HG03159 (cell line): ENCODE measurements around the gene ZNF410.
"Not testable (repeated sequence)": the region's sequence is repeated elsewhere in the genome, so short reads cannot be mapped to it uniquely, and the experiment has no call there.

Experiments used
- ATAC-seq: cut with Tn5 transposase; IDR thresholded peaks from one replicate; pipeline ENCODE4 v1.9.1; 2021; ENCODE audit warnings: mild to moderate bottlenecking, moderate library complexity; ENCODE audit not compliant: unreplicated experiment

The ZNF410 gene, protein sequence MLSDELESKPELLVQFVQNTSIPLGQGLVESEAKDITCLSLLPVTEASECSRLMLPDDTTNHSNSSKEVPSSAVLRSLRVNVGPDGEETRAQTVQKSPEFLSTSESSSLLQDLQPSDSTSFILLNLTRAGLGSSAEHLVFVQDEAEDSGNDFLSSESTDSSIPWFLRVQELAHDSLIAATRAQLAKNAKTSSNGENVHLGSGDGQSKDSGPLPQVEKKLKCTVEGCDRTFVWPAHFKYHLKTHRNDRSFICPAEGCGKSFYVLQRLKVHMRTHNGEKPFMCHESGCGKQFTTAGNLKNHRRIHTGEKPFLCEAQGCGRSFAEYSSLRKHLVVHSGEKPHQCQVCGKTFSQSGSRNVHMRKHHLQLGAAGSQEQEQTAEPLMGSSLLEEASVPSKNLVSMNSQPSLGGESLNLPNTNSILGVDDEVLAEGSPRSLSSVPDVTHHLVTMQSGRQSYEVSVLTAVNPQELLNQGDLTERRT

GRCh38 chr14:73886449-73887317 lies at the start of gene ZNF410:
ZNF410 (plus strand) TSS chr14:73886859; CDS start chr14:73892176, 5,317 bp downstream.
- ATAC-seq: peak; percentile 94

DNA sequence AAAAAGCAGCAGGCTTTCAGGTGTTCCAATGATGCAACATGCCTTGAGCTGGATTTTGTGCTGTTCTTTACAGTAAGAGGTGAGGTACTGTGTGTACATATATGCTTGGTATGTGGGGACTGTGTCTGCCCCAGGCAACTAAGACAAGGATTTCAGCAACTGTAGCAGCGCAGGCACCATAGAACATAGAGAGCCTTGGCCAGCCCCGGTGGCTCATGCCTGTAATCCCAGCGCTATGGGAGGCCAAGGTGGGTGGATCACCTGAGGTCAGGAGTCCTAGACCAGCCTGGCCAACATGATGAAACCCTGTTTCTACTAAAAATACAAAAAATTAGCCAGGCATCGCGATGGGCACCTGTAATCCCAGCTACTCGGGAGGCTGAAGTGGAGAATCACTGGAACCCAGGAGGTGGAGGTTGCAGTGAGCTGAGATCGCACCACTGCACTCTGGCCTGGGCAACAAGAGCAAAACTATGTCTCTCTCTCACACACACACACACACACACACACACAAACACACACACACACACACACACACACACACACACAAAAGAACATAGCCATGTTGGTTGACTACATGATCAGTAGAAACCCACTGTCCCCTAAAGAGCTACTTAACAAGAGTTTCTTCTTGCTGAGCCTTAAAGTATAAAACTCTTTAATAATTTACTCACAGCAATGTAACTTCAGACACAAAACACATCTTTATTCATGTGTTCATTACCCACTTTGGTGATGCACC lies 48.2 kb upstream of the ZNF410 start:
- not testable (repeated sequence) for ATAC-seq

DNA sequence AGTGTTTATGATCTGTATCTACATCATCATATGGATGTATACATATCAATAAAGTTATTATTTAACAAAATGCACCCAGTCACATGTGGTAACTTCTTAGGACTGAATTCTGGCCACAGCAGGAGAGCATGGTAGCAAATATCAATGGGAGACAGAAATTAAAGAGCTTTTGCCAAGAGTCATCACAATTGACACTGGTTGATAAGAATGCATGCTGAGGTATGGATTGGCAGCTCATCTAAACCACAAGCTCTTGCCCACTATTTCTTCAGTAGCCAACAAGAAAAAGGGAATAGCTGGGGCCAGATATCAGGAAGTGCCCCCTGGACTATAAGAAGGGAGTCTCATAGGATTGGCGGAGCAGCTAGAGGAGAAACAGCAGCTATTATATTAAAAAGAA lies 44.5 kb upstream of the ZNF410 start:
- ATAC-seq: no peak

DNA sequence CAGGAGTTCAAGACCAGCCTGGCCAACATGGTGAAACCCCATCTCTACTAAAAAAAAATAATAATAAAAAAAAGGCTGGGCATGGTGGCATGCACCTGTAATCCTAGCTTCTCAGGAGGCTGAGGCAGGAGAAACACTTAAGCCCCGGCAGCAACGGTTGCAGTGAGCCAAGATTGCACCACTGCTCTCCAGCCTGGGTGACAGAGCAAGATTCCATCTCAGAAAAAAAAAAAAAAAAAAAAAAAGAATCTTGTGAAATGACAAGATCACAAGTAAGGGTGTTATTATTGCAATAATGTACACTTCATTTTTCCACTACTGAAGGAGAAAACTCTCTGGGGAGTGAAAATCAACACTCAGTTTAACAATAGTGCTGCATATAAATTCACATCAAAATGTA lies 43.8 kb upstream of the ZNF410 start:
- no peak for ATAC-seq

DNA sequence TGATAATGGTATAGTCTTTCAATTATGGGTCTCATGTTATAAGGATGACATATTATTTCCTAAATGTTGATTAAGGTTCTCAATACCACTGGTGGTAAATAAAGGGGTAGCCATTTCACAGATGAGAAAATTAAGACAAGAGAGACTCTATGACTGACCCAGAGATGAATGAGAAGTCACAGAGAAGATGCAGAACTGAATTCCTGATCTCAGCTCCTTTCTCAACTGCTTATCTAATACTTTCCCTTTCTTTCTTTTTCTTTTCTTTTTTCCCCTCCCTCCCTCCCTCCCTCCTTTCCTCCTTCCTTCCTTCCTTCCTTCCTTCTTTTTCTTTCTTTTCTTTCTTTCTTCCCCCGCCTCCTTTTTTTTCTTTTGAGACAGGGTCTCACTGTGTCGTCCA lies 43.4 kb upstream of the ZNF410 start:
- no peak for ATAC-seq

DNA sequence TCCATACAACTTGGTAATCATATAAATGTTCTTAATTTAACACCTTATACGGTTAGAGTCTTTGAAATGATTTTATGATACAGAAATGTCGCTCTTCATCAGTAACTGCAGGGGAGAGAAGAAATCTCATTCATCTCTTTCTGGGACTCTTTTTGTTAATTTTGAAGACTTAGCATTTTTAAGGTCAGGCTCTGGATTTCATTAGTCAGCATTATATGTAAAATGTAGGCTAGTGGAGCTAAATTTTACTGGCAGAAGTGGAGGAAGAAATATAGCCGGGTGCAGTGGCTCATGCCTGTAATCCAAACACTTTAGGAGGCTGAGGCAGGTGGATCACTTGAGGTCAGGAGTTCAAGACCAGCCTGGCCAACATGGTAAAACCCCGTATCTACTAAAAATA lies 39.7 kb upstream of the ZNF410 start:
- ATAC-seq: no peak

DNA sequence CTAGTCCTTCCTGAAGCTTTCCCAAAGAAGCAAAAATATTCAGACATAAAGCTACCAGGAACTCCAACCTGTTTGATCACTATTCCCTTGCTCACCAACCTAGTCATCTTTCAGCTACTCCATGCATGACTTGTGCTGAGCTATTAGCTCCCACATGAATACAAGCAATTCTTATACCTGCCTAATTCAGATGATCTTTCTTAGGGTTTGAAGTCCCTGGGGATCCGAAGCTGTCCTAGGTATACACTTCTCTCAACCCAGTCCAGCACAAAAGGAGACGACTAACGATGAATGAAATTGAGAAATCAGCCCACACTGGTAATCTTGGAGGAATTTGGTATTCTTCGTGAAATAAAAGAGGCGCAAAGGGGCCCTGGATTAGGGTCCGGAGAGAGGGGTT lies 35.7 kb upstream of the ZNF410 start:
- no peak for ATAC-seq

GRCh38 chr14:73851567-73852382 lies 34.9 kb upstream of the ZNF410 start, which contains the start of gene PTGR2:
PTGR2 (plus strand) TSS chr14:73851831; CDS start chr14:73858863, 7,032 bp downstream.
- peak; percentile 86 for ATAC-seq

DNA sequence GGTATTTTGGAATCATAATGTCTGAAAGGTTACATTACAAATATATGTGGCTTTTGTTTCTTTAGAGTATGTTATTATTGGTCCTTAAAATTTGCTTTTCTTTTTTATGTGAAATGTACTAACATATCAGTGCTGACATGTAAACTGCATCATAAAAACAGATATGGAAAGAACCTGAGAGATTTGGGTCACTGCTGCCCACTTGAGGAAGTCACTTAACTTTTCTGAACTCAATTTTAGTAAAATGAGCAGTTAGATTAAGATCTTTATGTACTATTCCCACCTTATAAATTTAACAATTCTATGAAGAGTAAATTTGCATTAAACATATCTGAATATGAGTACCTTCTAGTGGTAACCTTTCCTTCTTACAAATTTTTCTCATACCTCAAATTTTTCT lies 27.5 kb upstream of the ZNF410 start:
- no peak for ATAC-seq

DNA sequence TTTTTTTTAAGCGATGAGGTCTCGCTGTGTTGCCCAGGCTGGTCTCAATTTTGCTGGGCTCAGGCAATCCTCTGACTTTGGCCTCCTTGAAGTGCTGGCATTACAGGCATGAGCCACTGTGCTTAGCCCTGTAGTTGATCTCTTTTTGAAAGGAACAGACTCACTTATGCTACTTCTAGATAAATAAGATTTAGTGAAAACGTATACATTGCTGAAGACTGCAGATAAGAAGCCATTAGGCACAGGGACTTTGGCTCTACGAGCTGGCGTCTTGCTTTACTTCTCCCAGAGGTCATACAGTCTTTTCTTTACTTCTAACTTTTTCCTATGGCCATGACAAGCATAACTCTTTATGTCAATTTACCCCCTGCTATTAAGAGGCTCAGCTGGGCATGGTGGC lies 25.6 kb upstream of the ZNF410 start:
- no peak for ATAC-seq

GRCh38 chr14:73862480-73862879 lies 24.2 kb upstream of the ZNF410 start:
- ATAC-seq: no peak

GRCh38 chr14:73863209-73863608 lies 23.4 kb upstream of the ZNF410 start:
- no peak for ATAC-seq

GRCh38 chr14:73865534-73866113 lies 21.0 kb upstream of the ZNF410 start:
- no peak for ATAC-seq

- not testable (repeated sequence) for ATAC-seq
Observed at GRCh38 chr14:73869754-73870153, 16.9 kb upstream of the ZNF410 start.

GRCh38 chr14:73870525-73871235 lies 16.0 kb upstream of the ZNF410 start:
- ATAC-seq: no peak

DNA sequence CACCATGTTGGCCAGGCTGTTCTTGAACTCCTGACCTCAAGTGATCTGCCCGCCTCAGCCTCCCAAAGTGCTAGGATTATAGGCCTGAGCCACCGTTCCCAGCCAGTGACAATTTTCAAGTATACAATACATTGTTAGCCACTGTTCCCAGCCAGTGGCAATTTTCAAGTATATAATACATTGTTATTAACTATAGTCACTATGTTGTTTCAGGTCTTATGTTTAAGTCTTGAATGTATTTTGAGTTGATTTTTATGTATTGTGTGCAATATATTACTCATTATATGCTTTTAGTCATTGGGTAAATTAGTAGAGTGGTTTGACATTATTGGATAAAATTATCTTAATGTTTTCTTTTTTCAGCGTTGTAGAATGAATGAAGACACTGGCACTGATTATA lies 13.0 kb upstream of the ZNF410 start:
- no peak for ATAC-seq

DNA sequence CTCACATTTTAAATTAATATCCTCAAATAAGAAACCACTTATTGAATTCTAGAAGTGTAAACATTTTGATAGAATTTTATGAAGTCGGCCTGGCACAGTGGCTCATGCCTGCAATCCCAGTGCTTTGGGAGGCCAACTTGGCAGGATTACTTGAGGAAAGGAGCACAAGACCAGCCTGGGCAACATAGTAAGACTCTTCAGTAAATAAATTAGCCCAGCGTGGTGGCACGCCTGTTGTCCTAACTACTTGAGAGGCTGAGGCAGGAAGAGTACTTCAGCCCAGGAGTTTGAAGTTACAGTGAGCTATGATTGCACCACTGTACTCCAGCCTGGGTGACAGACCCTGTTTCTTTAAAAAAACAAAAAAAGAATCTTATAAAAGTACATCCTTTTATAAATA lies 8.9 kb upstream of the ZNF410 start:
- no peak for ATAC-seq

DNA sequence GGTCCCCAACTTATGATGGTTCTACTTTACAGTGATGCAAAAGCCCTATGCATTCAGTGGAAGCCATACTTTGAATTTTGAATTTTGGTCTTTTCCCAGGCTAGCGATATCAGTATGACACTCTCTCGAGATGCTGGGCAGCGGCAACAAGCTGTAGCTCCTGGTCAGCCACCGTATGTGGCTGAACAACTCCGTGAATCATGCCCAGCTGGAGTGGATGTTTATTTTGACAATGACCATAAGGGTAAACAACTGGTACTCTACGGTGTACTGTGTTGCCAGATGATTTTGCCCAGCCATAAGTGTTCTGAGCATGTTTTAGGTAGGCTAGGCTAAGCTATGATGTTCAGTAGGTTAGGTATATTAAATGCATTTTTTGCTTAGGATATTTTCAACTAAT lies 8.2 kb upstream of the ZNF410 start:
- ATAC-seq: no peak

DNA sequence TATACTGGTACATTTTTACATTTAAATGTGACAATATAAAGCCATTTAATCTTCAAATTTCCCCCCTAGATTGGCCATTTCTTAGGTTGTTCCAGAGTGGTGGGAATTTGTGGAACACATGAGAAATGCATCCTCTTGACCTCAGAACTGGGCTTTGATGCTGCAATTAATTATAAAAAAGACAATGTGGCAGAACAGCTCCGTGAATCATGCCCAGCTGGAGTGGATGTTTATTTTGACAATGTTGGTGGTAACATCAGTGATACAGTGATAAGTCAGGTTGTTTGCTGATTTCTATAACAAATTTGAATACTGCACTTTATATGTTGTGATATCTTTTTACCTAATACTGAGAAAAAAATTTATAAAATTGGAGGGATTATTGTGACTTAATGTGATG lies 7.6 kb upstream of the ZNF410 start:
- ATAC-seq: no peak
